ENCODE results near the gene KIAA0825.
"Not testable (repeated sequence)": the region's sequence is repeated elsewhere in the genome, so short reads cannot be mapped to it uniquely, and the experiment has no call there.

The KIAA0825 gene

GRCh38 chr5:94174748-94175411 is 443.5 kb downstream of the KIAA0825 start:
- no peak overlapping the region for H2AFZ ChIP-seq (ENCODE audit: low read depth, low read length)

GRCh38 chr5:94173100-94173499 is 445.3 kb downstream of the KIAA0825 start:
- H3K4me1 ChIP-seq (ENCODE audit: insufficient read depth, low read length): no peaks in the 10 kb centered on the region
- H3K4me2 ChIP-seq (ENCODE audit: insufficient read depth, low read length): no peak overlapping the region
- no peaks in the 10 kb centered on the region for H3K27me3 ChIP-seq (ENCODE audit: insufficient read depth, low read length, poor library complexity)
- no peak for TF ChIP-seq EZH2 (IDR thresholded peaks at IDR 0.05; ENCODE audit: borderline replicate concordance, low read depth, low read length, severe bottlenecking)
- TF ChIP-seq, protein P1, sequence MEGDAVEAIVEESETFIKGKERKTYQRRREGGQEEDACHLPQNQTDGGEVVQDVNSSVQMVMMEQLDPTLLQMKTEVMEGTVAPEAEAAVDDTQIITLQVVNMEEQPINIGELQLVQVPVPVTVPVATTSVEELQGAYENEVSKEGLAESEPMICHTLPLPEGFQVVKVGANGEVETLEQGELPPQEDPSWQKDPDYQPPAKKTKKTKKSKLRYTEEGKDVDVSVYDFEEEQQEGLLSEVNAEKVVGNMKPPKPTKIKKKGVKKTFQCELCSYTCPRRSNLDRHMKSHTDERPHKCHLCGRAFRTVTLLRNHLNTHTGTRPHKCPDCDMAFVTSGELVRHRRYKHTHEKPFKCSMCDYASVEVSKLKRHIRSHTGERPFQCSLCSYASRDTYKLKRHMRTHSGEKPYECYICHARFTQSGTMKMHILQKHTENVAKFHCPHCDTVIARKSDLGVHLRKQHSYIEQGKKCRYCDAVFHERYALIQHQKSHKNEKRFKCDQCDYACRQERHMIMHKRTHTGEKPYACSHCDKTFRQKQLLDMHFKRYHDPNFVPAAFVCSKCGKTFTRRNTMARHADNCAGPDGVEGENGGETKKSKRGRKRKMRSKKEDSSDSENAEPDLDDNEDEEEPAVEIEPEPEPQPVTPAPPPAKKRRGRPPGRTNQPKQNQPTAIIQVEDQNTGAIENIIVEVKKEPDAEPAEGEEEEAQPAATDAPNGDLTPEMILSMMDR (IDR thresholded peaks at IDR 0.05; ENCODE audit: borderline replicate concordance, extremely low read depth, low read length, poor library complexity, severe bottlenecking): no peak
- no peak overlapping the region for H2AFZ ChIP-seq (ENCODE audit: low read depth, low read length)
- no peaks in the 10 kb centered on the region for H4K20me1 ChIP-seq (ENCODE audit: insufficient read depth, low read length)
- no peaks in the 10 kb centered on the region for H3K36me3 ChIP-seq (ENCODE audit: insufficient read depth, low read length)
- no peak overlapping the region for H3K27ac ChIP-seq (ENCODE audit: low read length)
- H3K9ac ChIP-seq (ENCODE audit: low read depth, low read length): no peak overlapping the region
- H3K9me3 ChIP-seq (ENCODE audit: insufficient read depth, low read length, severe bottlenecking): no peaks in the 10 kb centered on the region
- no peaks in the 10 kb centered on the region for H3K79me2 ChIP-seq (ENCODE audit: insufficient read depth, low read length)
- no peak overlapping the region for H3K4me3 ChIP-seq (ENCODE audit: low read depth in 1 of 2, low read length in 2 of 2)
- ATAC-seq (ENCODE audit: insufficient read depth, low read depth) (no peak), DNase-seq (no peak)

More at GRCh38 chr5:94174748-94175411, 443.5 kb downstream of the KIAA0825 start:
- Histone ChIP-seq H3K79me2 (ENCODE audit: insufficient read depth, low read length) (no peaks in the 10 kb centered on the region), H3K4me1 (ENCODE audit: insufficient read depth, low read length) (no peaks in the 10 kb centered on the region), H3K9ac (ENCODE audit: low read depth, low read length) (no peak overlapping the region), H4K20me1 (ENCODE audit: insufficient read depth, low read length) (no peaks in the 10 kb centered on the region), H3K9me3 (ENCODE audit: insufficient read depth, low read length, severe bottlenecking) (no peaks in the 10 kb centered on the region), H3K27me3 (ENCODE audit: insufficient read depth, low read length, poor library complexity) (no peaks in the 10 kb centered on the region), H3K36me3 (ENCODE audit: insufficient read depth, low read length) (no peaks in the 10 kb centered on the region), H3K4me3 (ENCODE audit: low read depth in 1 of 2, low read length in 2 of 2) (no peak overlapping the region), H3K27ac (ENCODE audit: low read length) (no peak overlapping the region), H3K4me2 (ENCODE audit: insufficient read depth, low read length) (no peak overlapping the region)
- no peak for DNase-seq
- TF ChIP-seq, protein P1 (IDR thresholded peaks at IDR 0.05; ENCODE audit: borderline replicate concordance, extremely low read depth, low read length, poor library complexity, severe bottlenecking): no peak
- TF ChIP-seq EZH2 (IDR thresholded peaks at IDR 0.05; ENCODE audit: borderline replicate concordance, low read depth, low read length, severe bottlenecking): no peak
- ATAC-seq (ENCODE audit: insufficient read depth, low read depth): no peak

GRCh38 chr5:94171070-94171469 is 447.3 kb downstream of the KIAA0825 start:
- H3K36me3 ChIP-seq (ENCODE audit: insufficient read depth, low read length); H3K9ac ChIP-seq (ENCODE audit: low read depth, low read length); H3K27me3 ChIP-seq (ENCODE audit: insufficient read depth, low read length, poor library complexity); H3K4me1 ChIP-seq (ENCODE audit: insufficient read depth, low read length); H4K20me1 ChIP-seq (ENCODE audit: insufficient read depth, low read length); H3K79me2 ChIP-seq (ENCODE audit: insufficient read depth, low read length); DNase-seq; H3K4me2 ChIP-seq (ENCODE audit: insufficient read depth, low read length); H3K9me3 ChIP-seq (ENCODE audit: insufficient read depth, low read length, severe bottlenecking); H2AFZ ChIP-seq (ENCODE audit: low read depth, low read length); H3K4me3 ChIP-seq (ENCODE audit: low read depth in 1 of 2, low read length in 2 of 2); H3K27ac ChIP-seq (ENCODE audit: low read length); ATAC-seq (ENCODE audit: insufficient read depth, low read depth): not testable (repeated sequence)

- H3K27me3 ChIP-seq (ENCODE audit: insufficient read depth, low read length, poor library complexity); H3K4me2 ChIP-seq (ENCODE audit: insufficient read depth, low read length); H3K27ac ChIP-seq (ENCODE audit: low read length); H3K9me3 ChIP-seq (ENCODE audit: insufficient read depth, low read length, severe bottlenecking); DNase-seq; H3K4me3 ChIP-seq (ENCODE audit: low read depth in 1 of 2, low read length in 2 of 2); H2AFZ ChIP-seq (ENCODE audit: low read depth, low read length); H3K9ac ChIP-seq (ENCODE audit: low read depth, low read length); H4K20me1 ChIP-seq (ENCODE audit: insufficient read depth, low read length); ATAC-seq (ENCODE audit: insufficient read depth, low read depth); H3K79me2 ChIP-seq (ENCODE audit: insufficient read depth, low read length); H3K36me3 ChIP-seq (ENCODE audit: insufficient read depth, low read length); H3K4me1 ChIP-seq (ENCODE audit: insufficient read depth, low read length): not testable (repeated sequence)
Measured at GRCh38 chr5:94170158-94170557, 448.2 kb downstream of the KIAA0825 start.
